ENCODE results near the gene MTMR3.
"Not testable (repeated sequence)": the region's sequence is repeated elsewhere in the genome, so short reads cannot be mapped to it uniquely, and the experiment has no call there.

The MTMR3 gene

GRCh38 chr22:30054764-30055069 is 171.7 kb downstream of the MTMR3 start:
- no peak for DNase-seq (ENCODE audit: low spot score)

GRCh38 chr22:30056015-30056414 is 173.0 kb downstream of the MTMR3 start:
- no peak for DNase-seq (ENCODE audit: low spot score)

- DNase-seq (ENCODE audit: low spot score) = no peak
Measured at GRCh38 chr22:30057375-30057774, 174.4 kb downstream of the MTMR3 start.

GRCh38 chr22:30059346-30060020 is 176.5 kb downstream of the MTMR3 start:
- not testable (repeated sequence) for DNase-seq (ENCODE audit: low spot score)

- DNase-seq (ENCODE audit: low spot score) = not testable (repeated sequence)
Measured at GRCh38 chr22:30061094-30061493, 178.1 kb downstream of the MTMR3 start.

- DNase-seq (ENCODE audit: low spot score) = no peak
Measured at GRCh38 chr22:30062259-30062658, 179.3 kb downstream of the MTMR3 start.

- DNase-seq (ENCODE audit: low spot score) = no peak
Measured at GRCh38 chr22:30062950-30063349, 180.0 kb downstream of the MTMR3 start.

DNA sequence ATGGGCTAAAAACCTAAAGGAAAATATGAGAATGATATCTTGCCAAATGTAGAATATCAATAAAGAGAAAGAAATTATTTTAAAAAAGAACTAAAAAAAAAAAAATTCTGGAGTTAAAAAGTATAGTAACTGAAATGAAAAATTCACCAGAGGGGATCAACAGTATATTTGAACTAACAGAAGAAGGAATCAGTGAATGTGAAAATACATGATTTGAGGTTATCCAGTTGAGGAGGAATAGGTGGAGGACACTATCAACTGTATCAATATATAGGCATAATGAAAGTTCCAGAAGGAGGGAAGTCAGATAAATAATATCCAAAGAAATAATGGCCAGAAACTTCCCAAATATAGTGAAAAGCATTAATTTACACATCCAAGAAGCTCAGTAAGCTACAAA is 181.2 kb downstream of the MTMR3 start:
- no peak for DNase-seq (ENCODE audit: low spot score)

- DNase-seq (ENCODE audit: low spot score) = no peak
Measured at GRCh38 chr22:30073743-30074142, 190.8 kb downstream of the MTMR3 start.

GRCh38 chr22:30074147-30074546 is 191.2 kb downstream of the MTMR3 start:
- DNase-seq (ENCODE audit: low spot score) = no peak

DNA sequence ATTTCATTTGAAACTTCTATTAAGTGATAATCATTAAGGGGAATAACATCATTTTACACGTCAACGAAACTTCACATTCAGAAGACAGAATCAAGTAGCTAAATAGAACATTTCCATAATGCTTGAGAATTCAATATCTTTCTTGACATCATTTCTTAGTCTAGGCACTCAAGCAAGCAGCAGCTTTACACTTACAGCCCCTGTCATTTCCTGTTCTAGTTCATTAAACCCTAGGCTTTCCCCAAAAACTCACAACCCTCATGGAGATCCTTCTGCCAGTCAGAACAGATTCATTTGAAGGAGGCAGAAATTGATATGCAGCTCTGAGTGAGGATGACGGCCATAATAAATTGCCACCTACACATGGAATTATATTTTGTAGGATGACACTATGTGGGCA is 192.0 kb downstream of the MTMR3 start:
- DNase-seq (ENCODE audit: low spot score) = no peak

DNA sequence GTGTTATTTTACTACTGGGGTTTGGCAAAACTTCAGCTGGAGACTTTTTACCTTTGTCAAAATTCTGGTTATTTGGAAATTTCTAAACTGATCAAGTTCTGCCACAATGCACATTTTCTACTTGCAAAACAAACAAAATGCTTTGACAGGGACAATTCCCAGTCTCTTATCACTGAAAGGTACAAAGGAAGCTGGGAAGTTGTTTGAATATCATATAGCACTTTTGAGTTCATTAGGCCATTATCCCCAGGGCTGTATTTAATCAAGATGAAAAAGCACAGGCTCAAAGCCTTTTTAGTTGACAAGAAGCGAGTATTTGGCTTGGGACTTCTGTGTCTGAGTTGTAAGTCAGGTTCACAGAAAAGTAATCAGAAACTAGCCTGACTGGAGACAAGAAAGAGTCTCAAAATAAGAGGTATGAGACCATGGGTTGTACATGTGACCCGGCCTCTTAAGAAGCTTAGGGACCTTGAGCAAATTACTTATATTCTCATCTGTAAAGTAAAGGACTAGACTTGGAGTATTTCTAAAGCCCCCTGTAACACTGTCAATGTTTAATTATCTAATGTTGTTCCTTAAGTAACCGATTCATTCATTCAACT is 194.4 kb downstream of the MTMR3 start:
- no peak for DNase-seq (ENCODE audit: low spot score)

GRCh38 chr22:30078320-30079311 is 195.6 kb downstream of the MTMR3 start:
- DNase-seq (ENCODE audit: low spot score) = no peak

DNA sequence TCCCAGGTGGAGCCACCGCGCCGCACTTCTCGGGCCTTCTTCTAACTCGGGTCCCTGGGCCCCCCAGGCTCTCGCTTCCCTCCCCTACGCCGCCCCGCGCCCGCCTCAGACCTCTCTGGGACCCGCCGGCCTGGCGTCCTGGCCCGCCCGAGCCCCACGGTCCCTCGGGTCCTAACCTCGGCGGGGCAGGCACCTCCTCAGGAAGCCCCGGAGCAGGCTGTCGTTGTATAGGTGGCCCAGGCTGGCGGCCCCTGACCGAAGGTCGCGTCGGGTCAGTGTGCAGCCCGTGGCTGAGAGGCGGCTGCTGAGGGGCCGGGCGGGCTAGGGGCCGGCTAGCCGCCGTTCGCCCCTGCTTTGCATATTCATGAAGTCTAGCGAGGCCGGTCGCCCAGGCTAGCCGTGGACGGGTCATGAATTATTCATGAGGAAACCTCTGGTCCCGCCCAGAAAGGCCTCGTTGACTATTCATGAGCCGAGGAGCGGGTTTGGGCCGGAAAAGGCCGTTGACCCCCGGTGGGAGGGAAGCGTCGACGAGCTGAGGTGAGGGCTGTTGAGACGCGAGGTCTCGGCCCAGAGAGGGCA is 197.1 kb downstream of the MTMR3 start, which contains the start of gene HORMAD2:
Gene HORMAD2 (plus strand): TSS at position 513 of the 582 bp plus-strand sequence. CDS start 13,489 bp downstream, outside the sequence.
- peak; percentile 46 for DNase-seq (ENCODE audit: low spot score)

All from globus pallidus (tissue), 1 donor.